Activated CD8-positive, alpha-beta memory T cell treated with anti-CD3 and anti-CD28 coated beads for 4 hours (primary cell): ENCODE measurements around the gene ZNF222.

Source experiments
- DNase-seq, 2 donors: peaks; one replicate each; pipeline ENCODE4 v3.0.0-alpha.2; 2020; ENCODE audit warnings: low read depth in 2 of 2

ZNF222 gene

DNA sequence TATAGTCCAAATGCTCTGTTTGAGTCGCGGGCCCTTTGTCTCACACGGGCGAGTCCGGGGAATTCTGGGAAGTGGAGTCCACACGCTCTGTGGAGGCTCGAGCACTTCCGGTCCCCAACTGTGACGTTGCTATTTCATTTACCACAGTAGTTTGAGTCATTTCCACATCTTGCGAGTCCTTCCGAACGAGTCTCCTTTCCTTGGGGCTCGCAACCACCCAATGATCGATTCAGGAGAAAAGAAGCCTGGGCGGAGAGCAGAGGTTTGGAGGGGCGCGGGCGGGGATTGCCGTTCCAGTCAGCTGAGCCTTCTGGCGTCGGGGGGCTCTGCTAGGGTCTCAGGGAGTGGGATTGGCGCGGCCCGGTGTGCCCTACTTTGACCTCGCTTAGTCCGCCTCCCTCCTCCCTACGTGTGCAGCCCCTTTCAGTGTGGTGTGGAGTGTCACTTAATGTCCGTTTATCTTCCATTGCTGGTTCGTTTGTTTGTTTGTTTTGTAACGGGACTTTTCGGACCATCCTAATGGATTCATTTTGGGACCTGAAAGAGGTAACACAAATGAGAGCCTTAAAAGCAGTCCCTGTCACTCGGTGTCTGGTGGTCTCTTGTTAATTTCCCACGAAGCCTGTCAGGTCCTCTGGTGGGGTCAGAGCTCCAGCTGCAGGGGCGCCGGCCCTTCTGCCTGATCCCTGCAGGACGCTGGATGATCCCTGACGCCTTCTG, at the start of gene ZNF222:
Gene ZNF222, plus strand, starts transcription at position 163 of the 720 bp plus-strand sequence. Its CDS starts 58 bp downstream, at position 221.
- DNase-seq = peak; percentile 65 to 66

DNA sequence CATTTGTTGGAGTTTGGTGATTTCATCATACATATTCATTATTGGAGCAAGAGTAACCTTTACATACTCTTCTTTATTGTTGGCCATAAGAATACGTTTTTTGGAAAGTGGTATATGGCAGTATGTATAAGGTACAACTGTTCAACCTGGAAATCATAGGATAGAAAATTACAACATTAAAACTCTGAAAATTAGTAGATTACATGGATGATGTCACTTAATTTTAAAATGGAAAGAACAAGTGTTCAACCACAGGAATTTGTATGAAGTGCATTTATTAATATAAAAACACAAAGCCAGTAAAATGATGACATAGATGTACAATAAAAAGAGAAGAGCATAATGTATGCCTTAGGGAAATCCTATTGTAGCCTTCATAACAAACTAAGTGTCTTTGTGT, 48.4 kb upstream of the ZNF222 start:
- DNase-seq = no peak

GRCh38 chr19:43983544-43983911, 41.7 kb upstream of the ZNF222 start:
- no peak for DNase-seq

DNA sequence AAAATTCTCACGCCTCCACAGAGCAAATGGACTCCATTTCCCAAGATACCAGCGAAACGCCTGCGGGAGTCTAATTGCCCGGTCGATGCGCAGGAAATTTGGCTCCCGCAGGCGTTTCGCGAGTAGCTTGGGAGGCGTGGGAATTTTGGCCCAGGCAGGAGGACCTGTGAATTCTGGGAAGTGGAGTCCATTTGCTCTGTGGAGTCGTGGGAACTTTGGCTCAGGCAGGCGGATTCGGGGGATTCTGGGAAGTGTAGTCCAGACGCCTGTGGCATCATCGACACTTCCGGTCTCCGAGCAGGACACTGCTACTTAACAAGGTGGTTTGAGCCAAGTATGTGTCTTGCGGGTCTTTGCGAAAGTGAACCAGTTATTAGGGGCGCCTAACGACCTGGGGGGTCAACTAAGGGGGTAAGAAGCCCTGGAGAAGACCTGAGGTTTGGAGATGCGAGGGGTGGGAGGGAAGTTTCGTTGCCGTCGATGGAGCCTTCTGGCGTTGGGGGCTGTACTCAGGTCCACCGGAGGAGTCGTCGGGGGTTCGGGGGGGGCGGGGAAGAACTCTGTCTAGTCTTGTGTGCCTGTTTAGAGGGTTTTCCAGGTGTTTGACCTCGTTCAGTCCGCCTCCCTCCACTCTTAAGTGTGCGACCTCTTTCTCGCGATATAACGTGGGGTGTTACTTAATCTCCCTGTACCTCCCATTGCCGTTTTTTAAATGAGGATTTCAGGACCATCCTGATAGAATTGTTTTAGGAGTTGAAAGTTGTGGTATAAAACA, 41.1 kb upstream of the ZNF222 start, which contains the start of gene ZNF155:
Gene ZNF155, plus strand, starts transcription at position 277 of the 775 bp plus-strand sequence. CDS start 4,356 bp downstream, outside the sequence.
- peak; percentile 51 to 52 for DNase-seq

- DNase-seq = no peak
These were observed 40.5 kb upstream of the ZNF222 start for GRCh38 chr19:43984687-43985000.

GRCh38 chr19:43997631-43998290, 27.4 kb upstream of the ZNF222 start:
- no peak for DNase-seq

- DNase-seq = no peak
These were observed 23.0 kb upstream of the ZNF222 start for GRCh38 chr19:44002212-44002565.

GRCh38 chr19:44002566-44003460, 22.4 kb upstream of the ZNF222 start, which contains the start of gene ZNF230:
Gene ZNF230 (plus strand): TSS chr19:44002957. CDS start chr19:44007079, 4,122 bp downstream.
- peak; percentile 66 to 78 for DNase-seq

- DNase-seq = no peak
These were observed 21.6 kb upstream of the ZNF222 start for GRCh38 chr19:44003461-44004009.

DNA sequence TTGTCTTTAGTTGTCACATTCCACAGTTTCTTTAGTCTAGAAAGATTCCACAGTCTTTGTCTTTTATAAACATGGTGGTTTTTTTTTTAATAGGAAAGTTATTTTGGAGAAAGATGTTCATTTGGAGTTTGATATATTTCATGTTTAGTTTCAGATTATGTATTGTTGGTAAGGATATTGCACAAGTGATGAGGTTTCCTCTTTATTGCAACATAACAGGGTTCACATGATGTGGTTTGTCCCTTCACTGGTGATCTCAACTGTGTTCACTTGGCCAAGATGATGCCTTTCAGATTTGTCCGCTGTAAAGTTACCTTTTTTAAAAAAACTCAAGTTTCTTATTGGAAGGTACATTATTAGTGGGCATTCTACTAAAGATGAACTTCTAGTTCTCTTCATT, 19.2 kb upstream of the ZNF222 start:
- no peak for DNase-seq

- no peak for DNase-seq
These were observed 17.7 kb upstream of the ZNF222 start for GRCh38 chr19:44007473-44007872.

- no peak for DNase-seq
These were observed 14.7 kb upstream of the ZNF222 start for GRCh38 chr19:44010468-44010867.

DNA sequence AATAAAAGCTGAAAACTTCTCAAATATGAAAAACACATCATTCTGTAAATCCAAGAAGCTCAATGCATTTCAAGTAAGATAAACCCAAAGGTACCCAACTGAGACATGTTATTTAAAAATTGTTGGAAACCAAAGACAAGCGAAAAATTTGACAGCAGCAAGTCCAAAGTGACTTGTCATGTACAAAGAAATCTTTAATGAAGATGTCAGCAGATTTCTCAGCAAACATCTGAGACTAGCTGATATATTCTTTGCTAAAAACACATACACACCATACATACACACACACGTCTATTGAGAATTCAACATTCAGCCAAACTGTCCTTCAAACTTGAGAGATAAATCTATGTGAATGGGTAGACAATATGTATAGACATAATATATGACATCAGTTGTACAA, 5.7 kb upstream of the ZNF222 start:
- DNase-seq = no peak

GRCh38 chr19:44021221-44021620, 4.0 kb upstream of the ZNF222 start:
- no peak for DNase-seq

DNA sequence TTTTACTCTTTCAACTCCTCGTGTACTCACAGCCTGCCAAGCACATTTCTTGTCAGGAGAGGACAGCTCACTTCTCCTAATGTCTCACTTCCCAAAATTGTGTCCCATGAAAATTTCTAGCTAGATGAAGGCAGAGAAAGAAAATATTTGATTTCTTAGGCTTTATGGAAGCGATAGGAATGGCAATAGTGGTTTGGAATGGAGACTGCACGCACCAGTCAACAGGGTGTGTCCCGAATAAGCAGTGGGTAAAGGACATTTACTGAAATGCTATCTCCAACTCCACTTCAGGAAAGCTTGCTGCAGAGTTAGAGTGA, 321 bp upstream of the ZNF222 start:
- no peak for DNase-seq

DNA sequence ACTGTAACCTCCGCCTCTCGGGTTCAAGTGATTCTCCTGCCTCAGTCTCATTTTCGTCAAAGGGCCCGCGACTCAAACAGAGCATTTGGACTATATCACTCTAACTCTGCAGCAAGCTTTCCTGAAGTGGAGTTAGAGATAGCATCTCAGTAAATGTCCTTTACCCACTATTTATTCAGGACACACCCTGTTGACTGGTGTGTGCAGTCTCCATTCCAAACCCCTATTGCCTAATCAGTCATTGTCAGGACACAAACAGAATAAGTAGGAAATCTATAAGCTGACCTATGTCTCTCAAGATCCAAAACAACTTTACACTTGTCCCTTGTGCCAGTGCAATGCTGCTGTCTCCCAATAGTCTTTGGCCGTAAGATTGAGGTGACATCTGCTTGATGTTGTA, 1.4 kb downstream of the ZNF222 start:
- no peak for DNase-seq

- DNase-seq = no peak
These were observed 6.9 kb downstream of the ZNF222 start for GRCh38 chr19:44032001-44032610.

- no peak for DNase-seq
These were observed 17.0 kb downstream of the ZNF222 start for GRCh38 chr19:44042147-44042546.

- DNase-seq = no peak
These were observed 25.8 kb downstream of the ZNF222 start for GRCh38 chr19:44050740-44051649.
